SKM-1 (cell line): ENCODE measurements around the gene FOXD4L4.
"Not testable (repeated sequence)": the region's sequence is repeated elsewhere in the genome, so short reads cannot be mapped to it uniquely, and the experiment has no call there.

ENCODE experiments used
- DNase-seq: peaks from one replicate; lab custom pipeline; 2025; ENCODE audit not compliant: unreplicated experiment; lab: John Stamatoyannopoulos, UW

The FOXD4L4 gene

GRCh38 chr9:65737096-65737564 is at the start of gene FOXD4L4:
Gene FOXD4L4 (plus strand): TSS chr9:65737146. CDS start chr9:65737146, 0 bp downstream.
- not testable (repeated sequence) for DNase-seq

- not testable (repeated sequence) for DNase-seq
Measured at GRCh38 chr9:65703550-65703949, 33.4 kb upstream of the FOXD4L4 start.

GRCh38 chr9:65714445-65714844 is 22.5 kb upstream of the FOXD4L4 start:
- DNase-seq: not testable (repeated sequence)

- DNase-seq: not testable (repeated sequence)
Measured at GRCh38 chr9:65738133-65738532, 1.2 kb downstream of the FOXD4L4 start.
